MCF 10A (cell line): ENCODE data around the gene TMEM271. TPM values are rescaled to one million over a fixed set of nuclear protein-coding genes. Genes with fewer than 3 reads are reported as not detected.

Source experiments
- BruUV-seq: library from RNA; stranded (reverse); fragments of 400-500 nt; replicated peaks from 2 replicates; lab custom pipeline; 2021; lab: Mats Ljungman, UMichigan
- CTCF ChIA-PET: fragments of 300-600 bp; sonication (Branson Sonifier 250); formaldehyde crosslinking; extraction: SDS; loops from one replicate; lab custom pipeline; 2021; ENCODE audit warnings: antibody characterized with exemption, inconsistent platforms; lab: Yijun Ruan, JAX
- POLR2A ChIA-PET: fragments of 300-600, 350-650 bp; sonication (Branson Sonifier 250); formaldehyde crosslinking; extraction: SDS; loops from one replicate; lab custom pipeline; 2020; ENCODE audit warnings: antibody characterized with exemption, inconsistent platforms; lab: Yijun Ruan, JAX
- DNase-seq: peaks from one replicate; pipeline ENCODE4 v3.0.0-alpha.2; 2018; ENCODE audit not compliant: unreplicated experiment
- H3K27ac Mint-ChIP-seq: one replicate; pipeline ENCODE4 v1.8.0; 2022; ENCODE audit warnings: mild to moderate bottlenecking, low read depth, mixed read lengths; ENCODE audit not compliant: unreplicated experiment
- H3K27me3 Mint-ChIP-seq: one replicate; pipeline ENCODE4 v1.8.0; 2022; ENCODE audit warnings: mixed read lengths; ENCODE audit not compliant: insufficient read depth, unreplicated experiment
- H3K36me3 Mint-ChIP-seq: one replicate; pipeline ENCODE4 v1.8.0; 2022; ENCODE audit warnings: mild to moderate bottlenecking, moderate library complexity, mixed read lengths; ENCODE audit not compliant: insufficient read depth, unreplicated experiment
- H3K4me1 Mint-ChIP-seq: one replicate; pipeline ENCODE4 v1.8.0; 2022; ENCODE audit warnings: mixed read lengths; ENCODE audit not compliant: insufficient read depth, unreplicated experiment
- H3K4me3 Mint-ChIP-seq: one replicate; pipeline ENCODE4 v1.8.0; 2022; ENCODE audit warnings: mild to moderate bottlenecking, moderate library complexity, mixed read lengths; ENCODE audit not compliant: unreplicated experiment
- H3K9me3 Mint-ChIP-seq: one replicate; pipeline ENCODE4 v1.8.0; 2022; ENCODE audit warnings: mixed read lengths; ENCODE audit not compliant: unreplicated experiment
- intact Hi-C: fragments of 100-400 bp; cut with micrococcal nuclease; formaldehyde crosslinking; loops from 2 replicates; pipeline ENCODE4 v1.14.1; 2022
- total RNA-seq: library from RNA; stranded (reverse); gene quantifications from 2 replicates; pipeline ENCODE4 v1.2.3, GENCODE V29; 2022
- TF ChIP-seq, protein P1 (sequence below): fragments of 200-600 bp; IDR thresholded peaks from one replicate; pipeline ENCODE4 v1.8.0; 2022; ENCODE audit warnings: antibody characterized with exemption, mild to moderate bottlenecking; ENCODE audit not compliant: unreplicated experiment

Gene TMEM271
- total RNA-seq, 1 experiment from 2014 or later, result not detected

DNA sequence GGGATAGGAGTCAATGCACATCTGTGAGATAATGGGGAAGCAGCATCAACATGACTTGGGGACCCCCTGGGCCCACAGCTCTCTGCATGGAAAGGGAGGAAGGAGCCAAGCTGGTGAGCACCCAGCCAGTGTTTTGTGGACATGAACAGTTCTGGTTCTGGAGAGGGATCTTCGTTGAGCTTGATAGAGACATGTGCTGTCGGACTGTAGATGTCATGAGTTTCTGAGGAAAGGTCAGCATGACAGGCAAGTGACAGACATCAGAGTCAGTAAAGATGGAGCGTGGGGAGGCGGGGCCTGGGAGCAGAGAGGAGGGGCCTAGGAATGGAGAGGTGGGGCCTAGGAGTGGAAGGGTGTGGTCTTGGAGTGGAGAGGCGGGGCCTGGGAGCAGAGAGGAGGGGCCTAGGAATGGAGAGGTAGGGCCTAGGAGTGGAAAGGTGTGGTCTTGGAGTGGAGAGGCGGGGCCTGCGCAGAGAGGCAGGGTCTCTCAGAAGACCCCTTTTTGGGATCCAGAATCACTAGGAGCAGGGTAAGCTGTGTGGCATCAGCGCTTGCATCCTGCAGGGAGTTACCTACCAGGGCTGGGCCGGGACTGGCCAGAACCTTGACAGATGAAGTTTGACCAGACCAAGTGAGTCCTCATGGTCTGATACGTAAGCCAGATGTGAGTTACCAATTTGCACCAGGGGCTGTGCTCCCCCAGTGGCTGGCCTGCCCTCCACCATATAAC, 43.3 kb downstream of the TMEM271 start:
- ChIA-PET POLR2A (no interaction called here), CTCF (interaction anchor here (0.7 kb wide), 1 partner anchor 78 kb away, joined by 3 read pairs; no protein-coding TSS in a partner anchor)
- Mint-ChIP-seq H3K27ac (no peak overlapping the region), H3K27me3 (no peaks in the 10 kb centered on the region), H3K4me1 (no peaks in the 10 kb centered on the region), H3K36me3 (peaks cover 52% of the 10 kb centered on the region), H3K4me3 (no peak overlapping the region), H3K9me3 (no peaks in the 10 kb centered on the region)
- peak; percentile 8 for DNase-seq
- intact Hi-C loops, result no loop called here
- BruUV-seq, result no TSS peak
- TF ChIP-seq, protein P1, sequence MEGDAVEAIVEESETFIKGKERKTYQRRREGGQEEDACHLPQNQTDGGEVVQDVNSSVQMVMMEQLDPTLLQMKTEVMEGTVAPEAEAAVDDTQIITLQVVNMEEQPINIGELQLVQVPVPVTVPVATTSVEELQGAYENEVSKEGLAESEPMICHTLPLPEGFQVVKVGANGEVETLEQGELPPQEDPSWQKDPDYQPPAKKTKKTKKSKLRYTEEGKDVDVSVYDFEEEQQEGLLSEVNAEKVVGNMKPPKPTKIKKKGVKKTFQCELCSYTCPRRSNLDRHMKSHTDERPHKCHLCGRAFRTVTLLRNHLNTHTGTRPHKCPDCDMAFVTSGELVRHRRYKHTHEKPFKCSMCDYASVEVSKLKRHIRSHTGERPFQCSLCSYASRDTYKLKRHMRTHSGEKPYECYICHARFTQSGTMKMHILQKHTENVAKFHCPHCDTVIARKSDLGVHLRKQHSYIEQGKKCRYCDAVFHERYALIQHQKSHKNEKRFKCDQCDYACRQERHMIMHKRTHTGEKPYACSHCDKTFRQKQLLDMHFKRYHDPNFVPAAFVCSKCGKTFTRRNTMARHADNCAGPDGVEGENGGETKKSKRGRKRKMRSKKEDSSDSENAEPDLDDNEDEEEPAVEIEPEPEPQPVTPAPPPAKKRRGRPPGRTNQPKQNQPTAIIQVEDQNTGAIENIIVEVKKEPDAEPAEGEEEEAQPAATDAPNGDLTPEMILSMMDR, result no peak

DNA sequence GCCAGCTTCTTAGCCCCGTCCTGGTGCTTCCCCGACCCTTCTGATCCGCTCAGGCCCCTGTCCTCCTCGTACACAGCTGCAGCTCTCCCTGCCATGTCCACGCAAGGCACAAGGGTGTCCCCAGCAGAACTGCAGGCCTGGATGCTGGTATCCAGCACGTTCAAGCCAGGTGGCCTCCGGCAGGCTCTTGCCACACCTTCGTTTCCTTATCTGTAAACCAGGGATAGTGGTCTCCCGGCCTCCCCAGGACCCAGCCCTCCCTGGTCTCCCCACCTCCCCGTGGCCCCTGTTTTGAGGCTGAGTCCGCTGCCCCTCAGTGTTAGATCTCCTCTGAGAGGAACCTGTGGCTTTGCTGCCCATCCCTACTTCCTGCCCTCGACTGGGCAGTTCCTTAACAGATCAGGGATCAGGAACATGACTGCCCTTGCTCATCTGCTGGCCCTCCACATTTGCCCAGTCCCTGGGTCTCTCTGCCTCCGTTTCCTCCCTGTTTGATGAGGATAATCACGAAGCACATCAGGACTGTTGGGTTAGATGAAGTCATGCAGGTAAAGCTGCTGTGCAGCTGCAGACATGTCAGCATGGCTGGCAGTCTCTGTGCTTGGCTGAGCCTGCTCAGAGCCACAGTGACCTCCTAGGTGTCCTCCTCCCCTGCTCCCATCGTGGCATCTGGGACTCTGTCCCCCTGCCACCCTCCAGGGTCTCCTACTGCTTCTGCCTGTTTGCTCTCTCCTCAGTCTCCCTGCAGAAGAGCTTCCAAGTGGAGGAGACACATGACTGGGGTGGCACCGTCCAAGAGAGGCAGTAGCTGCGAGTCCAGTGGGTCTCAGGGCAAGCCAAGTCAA, 44.2 kb downstream of the TMEM271 start:
- Mint-ChIP-seq H3K4me3 (no peak overlapping the region), H3K4me1 (no peaks in the 10 kb centered on the region), H3K9me3 (no peaks in the 10 kb centered on the region), H3K27me3 (no peaks in the 10 kb centered on the region), H3K36me3 (peaks cover 60% of the 10 kb centered on the region), H3K27ac (no peak overlapping the region)
- intact Hi-C loops, result no loop called here
- no TSS peak for BruUV-seq
- DNase-seq, result no peak
- TF ChIP-seq, protein P1, result no peak
- CTCF ChIA-PET, result no interaction called here
- POLR2A ChIA-PET, result no interaction called here

DNA sequence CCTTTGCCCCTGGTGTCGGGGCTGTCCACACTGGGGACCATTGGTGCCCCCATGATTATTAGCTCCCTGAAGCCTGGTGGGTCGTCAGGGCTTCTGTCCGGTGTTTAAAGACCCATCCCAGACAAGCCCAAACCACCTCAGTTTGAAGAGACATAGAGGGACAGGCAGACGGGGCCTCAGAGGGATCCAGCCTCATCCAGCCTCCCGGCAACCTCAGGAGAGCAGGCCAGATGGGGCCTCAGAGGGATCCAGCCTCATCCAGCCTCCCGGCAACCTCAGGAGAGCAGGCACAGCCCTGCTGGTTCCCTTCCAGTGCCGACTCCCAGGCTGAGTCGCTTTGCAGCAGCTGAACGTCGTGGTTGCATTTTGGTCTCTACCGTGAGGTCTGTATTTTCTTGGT, 45.0 kb downstream of the TMEM271 start:
- peaks cover 64% of the 10 kb centered on the region for H3K36me3 Mint-ChIP-seq
- no peak overlapping the region for H3K4me3 Mint-ChIP-seq
- CTCF ChIA-PET, result no interaction called here
- TF ChIP-seq, protein P1, result no peak
- no peaks in the 10 kb centered on the region for H3K27me3 Mint-ChIP-seq
- intact Hi-C loops, result no loop called here
- no TSS peak for BruUV-seq
- DNase-seq, result no peak
- no peaks in the 10 kb centered on the region for H3K9me3 Mint-ChIP-seq
- POLR2A ChIA-PET, result no interaction called here
- H3K27ac Mint-ChIP-seq, result no peak overlapping the region
- H3K4me1 Mint-ChIP-seq, result no peaks in the 10 kb centered on the region
